ENCODE results near the gene GABBR2. TPM values are rescaled to one million over a fixed set of nuclear protein-coding genes. Genes with fewer than 3 reads are reported as not detected.
"Not testable (repeated sequence)": the region's sequence is repeated elsewhere in the genome, so short reads cannot be mapped to it uniquely, and the experiment has no call there.

Gene GABBR2
- total RNA-seq, 1 donor from 2014 or later: not detected

DNA sequence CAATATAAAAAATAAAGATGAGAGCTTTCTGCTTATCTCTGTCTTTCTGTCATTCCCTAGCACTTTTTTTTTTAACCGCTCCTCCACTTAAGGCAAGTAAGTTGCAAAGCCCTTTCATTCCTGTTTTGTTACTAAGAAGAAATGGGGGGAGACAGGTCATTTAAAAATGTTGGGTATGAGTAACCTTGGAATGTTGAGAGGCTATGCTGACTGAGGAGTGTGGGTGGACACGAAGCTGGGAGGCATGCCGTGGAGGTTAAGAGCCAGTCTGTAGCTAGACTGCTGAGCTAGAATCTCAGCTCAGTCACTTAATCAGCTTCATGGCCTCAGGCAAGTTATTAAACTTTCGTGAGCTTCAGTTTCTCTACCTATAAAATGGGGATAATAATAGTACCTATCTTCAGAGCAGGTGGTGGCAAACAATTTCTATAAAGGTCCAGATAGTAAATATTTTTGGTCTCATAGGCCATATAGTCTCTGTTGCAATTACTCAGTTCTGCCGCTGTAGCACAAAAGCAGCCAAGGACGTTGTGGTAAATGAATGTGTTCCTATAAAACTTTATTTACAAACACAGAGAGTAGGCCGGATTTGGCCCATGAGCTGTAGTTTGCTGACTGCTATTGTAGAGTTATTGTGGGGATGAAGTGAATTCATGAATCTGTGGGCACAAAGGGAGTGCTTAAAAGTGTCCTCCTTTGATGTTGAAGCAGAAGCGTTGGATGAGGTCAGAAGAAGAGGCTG is 220.0 kb downstream of the GABBR2 start:
- intact Hi-C loops (cut with micrococcal nuclease): no loop called here

DNA sequence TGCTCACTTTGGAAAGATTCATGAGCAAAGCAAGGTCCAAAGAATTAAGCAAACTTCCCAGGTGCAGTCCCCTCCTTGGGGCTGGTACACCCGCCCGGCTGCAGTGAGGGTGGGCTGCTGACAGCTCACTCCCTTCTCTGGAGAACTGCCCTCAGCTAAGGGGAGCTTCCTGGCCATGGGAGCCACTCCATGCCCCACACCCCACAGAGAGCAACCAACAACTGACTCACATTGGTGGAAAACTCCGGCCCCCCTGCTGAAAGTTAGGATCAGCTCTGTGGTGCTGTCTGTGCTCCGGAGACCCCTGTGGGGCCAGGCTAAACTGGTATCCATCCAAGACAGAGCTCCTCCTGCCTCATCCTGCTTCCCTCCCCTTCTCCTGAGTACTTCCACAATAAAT is 223.0 kb downstream of the GABBR2 start:
- intact Hi-C loops (cut with micrococcal nuclease): no loop called here

DNA sequence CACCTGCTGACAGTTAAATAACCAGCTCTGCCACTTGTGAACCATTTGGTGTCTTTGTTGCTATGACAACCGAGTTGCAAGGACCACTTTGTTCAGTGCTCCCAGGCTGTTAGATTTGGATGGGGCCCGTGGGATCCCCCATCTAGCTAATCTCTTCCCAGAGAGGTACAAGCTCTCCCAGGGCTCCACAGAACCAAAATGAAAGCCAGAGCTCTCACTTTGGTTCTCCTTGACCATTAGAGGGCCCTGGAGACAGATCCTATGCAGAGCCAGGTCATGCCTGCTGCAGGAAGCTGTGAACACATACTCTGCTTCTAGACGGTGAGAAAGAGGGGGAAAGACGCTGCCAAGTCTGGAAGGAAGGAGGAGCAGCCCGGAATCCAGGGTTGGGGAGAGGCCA is 224.6 kb downstream of the GABBR2 start:
- intact Hi-C loops (cut with micrococcal nuclease): no loop called here

DNA sequence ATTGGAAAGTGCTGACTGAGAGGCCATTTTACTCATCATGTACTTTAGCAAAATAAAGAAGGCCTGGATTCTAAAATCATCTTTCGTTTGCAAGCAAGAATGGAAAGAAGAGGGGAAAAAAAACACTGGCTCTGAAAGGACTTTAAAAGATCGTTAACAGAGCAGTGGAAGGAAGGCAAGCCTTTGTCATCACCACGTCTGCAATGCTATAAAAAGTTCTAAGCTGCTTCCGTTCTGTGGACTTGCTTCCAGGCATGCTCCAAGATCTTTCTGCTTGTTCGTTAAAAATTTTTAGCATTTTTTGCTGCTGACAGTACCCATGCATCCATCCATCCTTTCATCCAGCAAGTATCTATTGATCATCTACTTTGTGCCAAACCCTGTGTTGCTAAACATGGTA is 226.5 kb downstream of the GABBR2 start:
- intact Hi-C loops (cut with micrococcal nuclease): no loop called here

DNA sequence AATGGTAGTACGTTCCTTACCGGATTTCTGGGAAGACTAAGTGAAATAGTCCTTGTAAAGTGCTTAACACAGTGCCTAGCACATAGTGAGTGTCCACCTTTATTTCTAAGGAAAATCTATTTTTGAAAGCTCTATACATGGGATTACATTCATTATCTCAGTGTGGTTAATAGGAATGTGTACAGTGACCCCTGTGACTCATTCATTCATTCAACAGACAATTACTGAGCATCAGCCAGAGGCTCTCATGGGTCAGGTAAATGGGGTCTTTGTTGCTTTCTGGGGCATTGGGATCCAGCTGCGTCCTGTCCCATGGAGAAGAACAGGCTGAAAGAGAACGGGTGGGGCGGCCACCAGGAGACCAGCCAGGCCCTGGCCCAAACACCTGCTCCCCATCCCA is 227.1 kb downstream of the GABBR2 start:
- intact Hi-C loops (cut with micrococcal nuclease): no loop called here

DNA sequence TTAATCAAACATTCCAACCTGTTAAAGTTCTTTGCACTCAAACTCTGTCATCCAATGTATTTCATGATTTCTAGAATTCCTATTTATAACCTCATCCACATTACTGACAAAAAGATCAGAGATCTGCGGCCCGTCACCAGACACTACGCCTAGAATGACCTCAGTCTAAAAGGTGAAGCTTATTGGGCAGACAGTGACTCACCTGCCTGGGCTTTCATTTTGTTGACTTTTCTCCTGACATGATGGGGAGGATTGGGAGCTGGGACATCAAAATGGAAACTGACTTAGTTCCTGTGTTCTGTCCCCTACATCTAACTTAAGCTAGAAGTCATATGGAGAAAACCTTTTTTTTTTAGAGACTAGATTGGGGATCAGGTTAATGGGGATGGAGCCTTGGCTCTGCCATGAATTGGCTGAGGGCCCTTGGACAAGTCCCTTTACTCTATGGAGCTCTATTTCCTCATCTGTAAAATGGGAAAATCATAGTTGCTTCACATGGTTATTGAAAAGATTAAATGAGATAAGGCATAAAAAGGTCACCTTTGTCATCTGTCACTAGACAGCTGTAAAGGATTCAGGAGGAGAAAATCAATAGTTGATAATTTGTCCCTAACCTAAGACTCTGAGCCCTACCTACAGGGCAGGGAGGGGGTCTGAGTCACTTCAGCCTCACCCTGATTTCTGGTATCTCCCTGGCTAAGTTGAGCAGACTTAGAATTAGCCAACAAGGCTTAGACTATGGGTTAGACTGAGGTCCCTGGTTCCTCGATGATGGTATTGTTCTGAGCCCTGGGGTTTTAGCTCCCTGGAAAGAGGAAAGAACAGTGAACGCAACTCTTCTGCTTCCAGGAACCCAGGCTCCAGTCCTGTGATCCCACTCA is 228.5 kb downstream of the GABBR2 start:
- intact Hi-C loops (cut with micrococcal nuclease): no loop called here

DNA sequence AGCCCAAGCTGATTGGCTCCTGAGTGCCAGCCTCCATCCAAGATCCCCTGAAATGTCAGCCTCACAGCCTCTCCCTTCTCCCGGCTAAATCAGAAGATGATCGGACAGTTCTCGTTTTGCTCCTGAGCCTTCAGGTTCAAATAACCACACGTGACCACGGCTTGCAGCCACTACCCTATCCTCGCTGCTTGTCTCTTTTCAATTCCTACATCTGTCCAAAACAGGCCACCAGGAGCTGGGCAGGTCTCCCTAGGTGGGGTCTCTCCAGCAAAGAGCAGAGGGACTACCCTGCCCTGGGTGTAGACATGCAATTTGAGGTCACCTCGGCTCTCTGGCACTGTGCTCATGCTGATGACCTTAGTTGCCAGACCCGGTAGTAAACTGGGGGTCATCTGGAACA is 229.3 kb downstream of the GABBR2 start:
- intact Hi-C loops (cut with micrococcal nuclease): no loop called here

DNA sequence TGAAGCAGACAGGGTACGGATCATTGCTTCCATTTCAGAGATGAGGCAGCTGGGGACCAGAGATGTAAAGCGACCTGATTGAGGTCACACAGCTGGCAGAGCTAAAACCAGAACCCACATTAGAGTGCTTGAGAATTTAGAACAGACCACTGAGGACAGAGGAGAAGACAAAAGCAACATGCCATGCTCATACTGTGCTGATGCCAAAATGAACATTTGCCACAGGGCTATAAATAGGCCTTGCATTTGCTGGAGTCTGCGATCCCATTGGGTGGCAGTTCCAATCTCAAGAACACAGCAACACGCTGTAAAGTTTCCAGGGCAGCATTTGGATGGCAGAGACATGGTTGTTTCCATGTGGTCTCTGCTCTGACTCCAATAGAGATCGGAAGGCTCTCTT is 230.9 kb downstream of the GABBR2 start:
- intact Hi-C loops (cut with micrococcal nuclease): no loop called here

DNA sequence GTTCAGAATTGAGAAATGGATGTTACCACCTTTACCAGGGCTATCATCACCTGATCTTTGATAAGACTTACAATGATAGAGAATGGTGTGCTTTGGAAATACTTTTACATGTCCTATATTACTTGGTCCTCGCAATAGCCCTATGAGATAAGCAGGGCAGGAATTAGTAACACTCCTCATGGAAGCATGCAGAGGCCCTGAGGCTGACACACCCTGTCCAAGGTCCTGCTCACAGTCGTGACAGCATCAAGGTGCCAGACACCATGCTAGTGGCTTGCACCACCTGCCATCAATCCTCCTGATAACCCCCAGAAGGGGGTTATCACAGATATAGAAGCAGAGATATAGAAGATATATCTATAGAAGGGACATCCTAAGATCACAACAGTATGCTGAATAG is 236.5 kb downstream of the GABBR2 start:
- intact Hi-C loops (cut with micrococcal nuclease): no loop called here

DNA sequence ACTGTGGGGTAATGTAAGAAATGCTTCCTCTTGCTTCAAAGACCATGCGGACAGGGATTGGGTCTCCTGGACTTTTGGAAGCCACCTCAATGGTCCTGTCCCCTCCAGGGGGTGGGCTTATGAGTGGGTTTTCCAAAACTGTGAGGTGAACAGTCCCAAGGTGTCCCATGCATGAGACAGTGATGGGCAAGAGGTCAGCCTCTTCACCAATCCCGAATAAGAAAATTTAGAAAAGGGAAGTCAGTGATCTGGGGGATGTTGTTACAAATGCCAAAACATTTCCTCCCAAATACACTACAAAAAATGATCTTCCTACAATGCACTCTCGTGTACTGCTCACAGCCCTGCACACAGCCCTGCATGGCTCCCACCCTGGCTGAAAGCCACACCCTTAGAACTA is 237.6 kb downstream of the GABBR2 start:
- intact Hi-C loops (cut with micrococcal nuclease): no loop called here

DNA sequence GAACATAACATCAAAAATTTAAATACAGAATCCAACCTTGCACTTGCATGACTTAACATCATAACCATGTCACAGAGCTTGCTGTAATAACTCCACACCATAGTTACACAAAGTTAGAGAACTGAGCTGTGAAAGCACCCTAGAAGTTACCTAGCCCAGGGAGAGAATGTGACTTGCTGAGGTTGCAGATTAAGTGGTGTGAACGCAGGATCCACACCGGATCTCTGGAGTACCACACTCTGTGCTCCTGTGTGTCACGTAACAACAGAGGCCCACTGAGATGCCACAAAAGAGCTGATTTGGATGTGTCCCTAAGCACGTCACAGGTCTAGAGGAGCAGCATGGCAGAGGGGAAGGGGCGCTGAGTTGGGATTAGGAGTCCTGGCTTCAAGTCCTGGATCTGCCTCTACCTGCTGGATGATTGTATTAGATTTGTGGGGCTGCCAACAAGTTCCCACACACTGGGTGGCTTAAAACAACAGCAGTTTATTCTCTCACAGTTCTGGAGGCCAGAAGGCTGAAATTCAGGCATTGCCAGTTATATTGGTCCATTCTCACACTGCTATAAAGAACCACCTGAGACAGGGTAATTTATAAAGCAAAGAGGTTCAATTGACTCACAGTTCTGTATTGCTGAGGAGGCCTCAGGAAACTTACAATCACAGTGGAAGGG is 240.0 kb downstream of the GABBR2 start:
- intact Hi-C loops (cut with micrococcal nuclease): no loop called here

DNA sequence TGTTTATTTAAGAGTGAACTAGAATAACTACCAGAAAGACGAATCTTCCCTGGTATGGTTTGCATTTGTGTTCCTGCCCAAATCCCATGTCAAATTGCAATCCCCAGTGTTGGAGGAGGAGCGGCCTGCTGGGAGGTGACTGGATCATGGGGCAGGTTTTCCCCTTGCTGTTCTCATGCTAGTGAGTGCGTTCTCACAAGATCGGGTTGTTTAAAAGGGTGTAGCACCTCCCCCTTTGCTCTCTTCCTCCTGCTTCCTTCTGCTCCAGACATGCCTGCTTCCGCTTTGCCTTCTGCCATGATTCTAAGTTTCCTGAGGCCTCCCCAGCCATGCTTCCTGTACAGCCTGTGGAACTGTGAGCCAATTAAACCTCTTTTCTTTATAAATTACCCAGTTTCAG is 242.9 kb downstream of the GABBR2 start:
- intact Hi-C loops (cut with micrococcal nuclease): no loop called here

DNA sequence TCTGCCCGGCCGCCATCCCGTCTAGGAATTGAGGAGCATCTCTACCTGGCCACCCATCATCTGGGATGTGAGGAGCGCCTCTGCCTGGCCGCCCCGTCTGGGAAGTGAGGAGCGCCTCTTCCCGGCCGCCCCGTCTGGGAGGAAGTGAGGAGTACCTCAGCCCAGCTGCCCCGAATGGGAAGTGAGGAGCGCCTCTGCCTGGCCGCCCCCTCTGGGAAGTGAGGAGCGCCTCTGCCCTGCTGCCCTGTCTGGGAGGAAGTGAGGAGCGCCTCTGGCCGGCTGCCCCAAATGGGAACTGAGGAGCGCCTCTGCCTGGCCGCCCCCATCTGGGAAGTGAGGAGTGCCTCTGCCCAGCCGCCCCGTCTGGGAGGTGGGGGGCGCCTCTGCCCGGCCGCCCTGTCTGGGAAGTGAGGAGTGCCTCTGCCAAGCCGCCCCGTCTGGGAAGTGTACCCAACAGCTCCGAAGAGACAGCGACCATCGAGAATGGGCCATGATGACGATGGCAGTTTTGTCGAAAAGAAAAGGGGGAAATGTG is 244.5 kb downstream of the GABBR2 start:
- intact Hi-C loops (cut with micrococcal nuclease): not testable (repeated sequence)

DNA sequence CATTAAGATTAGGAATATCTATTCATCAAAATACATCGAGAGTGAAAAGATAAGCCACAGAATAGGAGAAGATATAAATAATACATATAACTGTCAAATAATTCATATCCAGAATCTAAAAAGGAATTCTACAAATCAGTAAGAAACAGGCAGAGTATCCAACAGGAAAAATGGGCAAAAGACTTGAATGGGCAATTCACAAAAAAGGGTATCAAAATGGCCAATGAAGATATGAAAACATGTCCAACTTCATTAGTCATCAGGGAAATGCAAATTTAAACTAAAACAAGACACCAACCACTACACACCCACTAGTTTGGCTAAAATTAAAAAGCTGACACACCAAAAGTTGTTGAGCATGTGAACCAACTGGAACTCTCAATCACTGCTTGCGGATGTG is 246.4 kb downstream of the GABBR2 start:
- intact Hi-C loops (cut with micrococcal nuclease): no loop called here

DNA sequence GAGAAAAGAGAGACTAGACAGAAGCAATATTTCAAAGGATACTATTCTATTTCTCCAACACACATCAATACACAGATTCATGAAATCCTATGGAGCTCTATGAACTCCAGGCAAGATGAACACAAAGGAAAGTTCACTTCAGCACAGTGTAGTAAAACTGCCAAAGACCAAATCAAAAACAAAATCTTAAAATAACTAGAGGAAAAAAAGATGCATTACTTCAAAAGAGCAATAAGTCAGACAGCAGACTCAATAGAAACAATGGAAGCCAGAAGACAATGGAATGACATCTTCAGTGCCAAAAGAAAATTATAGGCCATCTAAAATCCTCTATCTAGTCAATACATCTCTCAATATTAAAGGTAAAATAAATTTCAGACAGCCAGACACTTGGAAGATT is 248.0 kb downstream of the GABBR2 start:
- intact Hi-C loops (cut with micrococcal nuclease): no loop called here

DNA sequence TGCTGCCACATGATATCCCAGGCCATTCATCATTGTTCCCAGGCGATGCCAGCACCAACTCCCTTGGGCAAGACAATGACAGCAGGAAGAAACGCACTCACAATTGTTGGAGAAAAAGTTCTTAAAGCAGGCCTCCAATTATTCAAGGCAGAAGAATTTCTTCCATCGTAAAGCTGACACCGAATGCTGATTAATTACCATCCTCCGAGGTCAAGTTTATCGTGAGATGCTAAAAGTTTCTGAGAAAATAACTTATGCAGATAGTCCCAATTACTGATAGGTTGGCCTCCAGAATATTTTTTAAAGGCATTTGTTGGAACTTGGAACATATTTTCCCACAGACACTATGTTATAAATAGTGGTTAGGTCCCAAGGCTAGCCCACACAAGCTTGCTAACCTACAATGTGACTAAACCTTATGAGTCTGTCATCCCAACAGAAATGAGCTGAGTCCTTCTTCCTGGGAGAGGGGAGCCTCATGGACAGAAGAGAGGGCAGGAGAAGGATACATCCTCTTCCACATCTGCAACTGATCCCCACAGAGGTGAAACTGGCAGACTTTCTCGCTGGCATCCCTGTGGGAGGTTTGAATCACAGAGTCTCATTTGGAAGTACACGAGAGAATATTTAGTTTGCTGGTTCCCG is 250.9 kb downstream of the GABBR2 start:
- intact Hi-C loops (cut with micrococcal nuclease): no loop called here

DNA sequence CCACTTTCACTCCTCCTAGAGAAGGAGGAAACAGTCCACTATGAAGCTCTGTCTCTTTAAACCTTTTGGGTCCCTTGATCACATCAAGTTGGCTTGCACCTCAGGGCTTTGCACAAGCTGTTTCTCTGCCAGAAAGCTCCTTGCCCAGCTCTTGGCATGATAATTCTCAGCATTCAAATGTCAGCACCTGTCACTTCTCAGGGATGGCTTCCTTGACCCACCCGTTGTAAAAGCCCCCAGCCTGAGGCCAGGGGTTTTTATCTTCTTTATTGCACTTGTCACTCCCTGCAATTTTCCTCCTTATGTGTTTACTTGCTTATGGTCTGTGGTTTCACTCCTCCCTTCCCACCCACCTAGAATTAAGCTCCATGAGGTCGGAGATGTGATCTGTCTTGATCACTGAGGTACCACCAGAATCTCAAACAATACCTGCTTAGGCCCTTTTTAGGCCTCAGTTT is 252.6 kb downstream of the GABBR2 start:
- intact Hi-C loops (cut with micrococcal nuclease): no loop called here

DNA sequence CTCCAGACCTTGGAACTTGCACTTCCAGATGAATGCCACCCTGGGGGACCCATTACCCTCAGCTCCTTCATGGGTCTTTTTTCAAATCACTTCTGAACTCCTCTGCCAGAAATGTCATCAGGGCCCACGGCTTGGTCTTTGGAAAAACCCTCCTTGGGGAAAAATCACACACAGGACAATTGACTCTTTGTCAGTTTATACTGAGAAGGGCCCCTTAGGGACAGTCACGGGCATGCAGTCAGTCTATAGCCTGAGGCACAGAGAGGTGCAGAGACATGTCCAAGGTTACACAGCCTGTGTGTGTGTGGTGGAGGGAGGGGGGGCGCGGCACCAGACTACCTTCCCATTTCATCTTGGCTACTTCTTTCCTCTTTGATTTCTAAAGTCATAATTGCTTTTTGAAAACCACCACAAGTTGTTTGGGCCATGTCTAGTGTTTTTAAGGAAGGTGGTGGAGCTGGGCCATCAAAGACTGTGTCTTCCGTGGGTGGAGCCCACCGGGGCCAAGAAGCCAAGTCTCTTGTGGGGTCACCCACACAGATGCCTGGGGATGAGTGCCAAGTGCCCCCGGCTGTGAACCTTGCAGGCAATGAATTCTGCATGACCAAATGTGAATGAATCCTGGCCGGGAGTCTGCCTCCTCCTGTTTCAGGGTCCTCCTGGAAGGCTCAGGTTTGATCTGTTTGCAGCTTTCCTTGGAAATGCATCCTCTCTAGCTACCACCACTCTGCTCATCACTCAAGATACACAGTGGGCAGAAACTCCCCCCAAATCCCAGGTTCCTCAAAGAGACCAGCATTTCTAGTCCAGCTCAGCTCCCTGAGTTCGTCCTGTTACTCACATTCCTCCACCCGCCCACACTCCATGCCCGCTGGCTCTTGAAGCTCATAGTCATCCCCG is 253.2 kb downstream of the GABBR2 start:
- intact Hi-C loops (cut with micrococcal nuclease): no loop called here

DNA sequence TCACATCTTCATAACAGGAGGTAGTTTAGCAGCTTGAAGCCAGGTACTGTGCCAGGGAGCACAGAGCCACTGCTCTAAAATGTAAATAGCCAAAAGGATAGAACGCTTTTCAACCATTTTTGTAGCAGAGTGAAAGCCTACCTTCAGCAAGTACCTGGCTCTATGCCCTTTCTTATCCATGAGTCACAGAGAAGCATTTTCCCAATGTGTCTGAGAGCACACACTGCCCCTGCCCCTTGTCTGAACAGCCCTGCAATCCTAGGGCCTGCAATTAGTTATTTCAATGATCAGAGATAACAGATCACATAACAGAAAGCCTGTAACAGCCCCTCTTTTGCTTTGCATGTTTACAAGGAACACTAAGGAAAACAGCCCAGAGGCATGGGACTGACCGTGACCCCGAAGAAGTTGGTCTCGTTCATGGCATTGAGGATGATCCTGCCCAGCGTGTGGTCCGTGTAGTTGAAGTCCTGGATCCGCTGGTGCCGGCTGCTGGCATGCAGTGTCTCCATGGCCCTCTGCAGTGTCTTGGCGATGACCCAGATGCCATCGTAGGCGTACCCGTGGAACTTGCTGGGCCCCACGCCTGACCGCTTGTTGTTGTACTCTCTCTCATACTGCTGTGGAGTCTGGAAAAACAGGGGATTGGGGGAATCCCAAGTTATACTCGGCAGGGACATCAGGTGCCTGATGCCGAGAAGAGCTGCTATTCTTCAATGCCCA is 255.0 kb downstream of the GABBR2 start:
- intact Hi-C loops (cut with micrococcal nuclease): no loop called here

DNA sequence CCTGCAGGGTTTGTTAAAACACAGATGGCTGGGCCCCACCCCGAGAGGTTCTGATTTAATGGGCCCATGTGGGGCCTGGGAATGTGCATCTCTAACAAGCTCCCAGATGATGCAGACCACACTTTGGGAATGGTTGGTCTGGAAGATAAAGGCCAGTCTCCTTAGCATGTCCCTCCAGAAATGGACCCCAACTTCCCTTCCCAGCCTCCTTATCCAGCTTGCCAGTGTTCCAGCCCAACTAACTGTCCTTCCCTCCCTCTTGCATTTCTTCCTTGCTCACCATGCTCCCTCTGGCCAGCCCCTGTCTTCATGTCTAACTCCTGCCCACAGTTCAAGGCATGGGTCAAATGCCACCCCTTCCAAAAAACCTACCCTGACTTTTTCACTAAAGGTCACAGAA is 257.2 kb downstream of the GABBR2 start:
- intact Hi-C loops (cut with micrococcal nuclease): no loop called here

All from T-helper 1 cell treated with Interleukin-12 subunit alpha and Interleukin-12 subunit beta and Interleukin-4 antibody, amounts not matched to agents 30 ng/mL and 1 ng/mL, for 36 hours (primary cell).